ENCODE measurements around the gene DAGLB.
"Not testable (repeated sequence)": the region's sequence is repeated elsewhere in the genome, so short reads cannot be mapped to it uniquely, and the experiment has no call there.

The DAGLB gene, protein sequence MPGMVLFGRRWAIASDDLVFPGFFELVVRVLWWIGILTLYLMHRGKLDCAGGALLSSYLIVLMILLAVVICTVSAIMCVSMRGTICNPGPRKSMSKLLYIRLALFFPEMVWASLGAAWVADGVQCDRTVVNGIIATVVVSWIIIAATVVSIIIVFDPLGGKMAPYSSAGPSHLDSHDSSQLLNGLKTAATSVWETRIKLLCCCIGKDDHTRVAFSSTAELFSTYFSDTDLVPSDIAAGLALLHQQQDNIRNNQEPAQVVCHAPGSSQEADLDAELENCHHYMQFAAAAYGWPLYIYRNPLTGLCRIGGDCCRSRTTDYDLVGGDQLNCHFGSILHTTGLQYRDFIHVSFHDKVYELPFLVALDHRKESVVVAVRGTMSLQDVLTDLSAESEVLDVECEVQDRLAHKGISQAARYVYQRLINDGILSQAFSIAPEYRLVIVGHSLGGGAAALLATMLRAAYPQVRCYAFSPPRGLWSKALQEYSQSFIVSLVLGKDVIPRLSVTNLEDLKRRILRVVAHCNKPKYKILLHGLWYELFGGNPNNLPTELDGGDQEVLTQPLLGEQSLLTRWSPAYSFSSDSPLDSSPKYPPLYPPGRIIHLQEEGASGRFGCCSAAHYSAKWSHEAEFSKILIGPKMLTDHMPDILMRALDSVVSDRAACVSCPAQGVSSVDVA

DNA sequence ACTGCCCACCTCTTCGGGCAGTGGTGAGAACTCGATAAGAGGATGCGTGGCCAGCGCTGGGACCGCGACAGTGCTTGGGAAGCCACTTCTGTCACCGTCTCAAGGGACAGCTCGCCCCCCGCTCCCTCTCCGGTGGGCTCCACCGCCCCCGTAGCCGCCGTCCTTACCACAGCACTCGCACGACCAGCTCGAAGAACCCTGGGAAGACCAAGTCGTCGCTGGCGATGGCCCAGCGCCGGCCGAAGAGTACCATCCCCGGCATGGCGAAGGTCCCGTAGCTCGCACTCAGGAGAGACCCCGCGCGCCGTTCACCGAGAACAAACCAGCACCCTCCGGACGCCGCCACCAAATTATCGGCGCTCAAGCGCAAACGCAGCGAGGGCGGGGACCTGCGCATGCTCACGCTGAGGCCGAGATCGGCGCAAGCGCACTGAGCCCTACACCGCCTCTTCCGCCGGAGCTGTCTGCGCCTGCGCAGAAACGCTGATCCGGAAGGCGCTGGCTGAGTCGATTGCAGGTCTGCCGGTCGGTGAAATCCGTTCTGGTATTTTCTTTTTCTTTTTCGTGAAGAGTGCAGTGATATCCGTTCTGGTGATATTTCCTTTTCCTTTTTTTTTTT is at the start of gene DAGLB:
Gene DAGLB (minus strand): TSS at position 374 of the 619 bp plus-strand sequence. CDS start 112 bp downstream, at position 262.
- DNase-seq = peak; percentile 79

DNA sequence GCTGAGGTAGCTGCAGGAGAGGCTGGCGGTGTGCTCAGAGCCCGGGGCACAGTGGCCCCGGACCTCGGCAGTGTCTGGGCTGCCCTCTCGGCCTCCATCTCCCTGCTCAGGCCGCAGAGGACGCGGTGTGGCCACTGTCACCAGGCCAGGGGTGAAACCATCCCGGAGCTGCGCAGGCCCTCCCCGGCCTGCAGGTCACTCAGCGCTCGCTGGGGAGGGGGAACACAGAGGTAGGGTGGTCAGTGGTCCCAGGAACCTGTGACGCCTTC is 49.8 kb upstream of the DAGLB start:
- no peak for DNase-seq

DNA sequence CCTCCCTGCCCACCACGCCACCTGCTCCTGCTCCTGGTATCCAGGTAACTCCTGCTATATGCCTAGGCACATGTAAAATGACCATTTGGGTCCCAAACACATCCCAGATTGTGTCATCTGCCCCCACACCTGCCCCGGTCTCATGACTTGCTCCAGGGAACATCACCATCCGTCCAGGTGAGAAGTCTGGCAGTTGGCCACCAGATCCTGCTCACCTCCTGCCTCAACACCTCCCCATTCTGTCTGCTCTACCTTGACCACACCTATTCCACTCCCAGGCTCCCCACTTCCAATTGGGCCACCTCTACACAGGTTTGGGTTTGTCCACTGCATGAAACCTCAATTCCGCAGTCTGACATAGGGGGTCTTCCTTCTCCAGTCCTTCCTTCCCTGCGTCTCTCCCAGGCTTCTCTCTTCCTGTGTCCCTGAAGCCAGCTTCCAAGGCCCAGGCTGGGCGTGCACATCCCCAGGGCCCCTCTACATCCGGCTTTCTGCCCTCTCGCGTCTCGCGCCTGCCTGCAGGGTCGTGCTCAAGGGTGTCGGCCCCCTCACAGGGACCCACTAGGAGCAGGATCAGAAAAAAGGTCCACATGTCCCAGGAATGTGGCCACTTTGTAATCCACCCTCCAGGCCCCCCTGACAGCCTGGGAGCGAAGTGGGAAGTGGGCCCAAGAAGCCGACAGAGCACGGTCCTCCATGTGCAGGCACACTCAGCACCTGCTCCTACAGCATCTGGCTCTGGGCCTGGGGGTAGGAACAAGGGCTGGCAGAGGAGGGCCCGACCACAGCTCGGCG is 49.3 kb upstream of the DAGLB start:
- DNase-seq = no peak

DNA sequence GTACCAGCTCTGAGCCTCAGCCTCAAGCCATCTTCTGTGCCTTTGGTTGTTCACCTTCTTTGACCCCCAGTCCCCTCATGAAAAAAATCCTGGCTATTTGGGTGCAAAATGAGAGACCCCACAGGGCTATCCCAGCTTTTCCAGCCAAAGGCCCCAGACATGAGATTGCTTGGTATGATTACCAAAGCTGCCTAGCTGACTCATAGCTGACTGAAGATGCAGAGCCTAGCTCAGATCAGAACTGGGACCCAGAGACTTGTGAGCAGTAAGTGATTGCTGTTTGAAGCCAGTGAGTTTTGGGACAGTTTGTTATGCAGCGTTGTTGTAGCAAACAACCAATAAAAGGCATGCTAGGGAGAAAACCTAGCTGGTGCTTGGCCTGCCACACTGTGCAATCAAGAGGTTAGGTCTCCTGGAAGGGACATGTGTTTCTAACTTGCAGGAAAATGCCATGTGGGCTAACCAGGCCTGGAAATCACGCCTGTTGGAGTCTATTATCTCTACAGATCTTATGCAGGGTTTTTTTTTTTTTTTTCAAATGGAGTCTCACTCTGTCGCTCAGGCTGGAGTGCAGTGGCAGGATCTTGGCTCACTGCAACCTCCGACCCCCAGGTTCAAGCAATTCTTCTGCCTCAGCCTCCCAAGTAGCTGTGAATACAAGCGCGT is 48.0 kb upstream of the DAGLB start:
- no peak for DNase-seq

DNA sequence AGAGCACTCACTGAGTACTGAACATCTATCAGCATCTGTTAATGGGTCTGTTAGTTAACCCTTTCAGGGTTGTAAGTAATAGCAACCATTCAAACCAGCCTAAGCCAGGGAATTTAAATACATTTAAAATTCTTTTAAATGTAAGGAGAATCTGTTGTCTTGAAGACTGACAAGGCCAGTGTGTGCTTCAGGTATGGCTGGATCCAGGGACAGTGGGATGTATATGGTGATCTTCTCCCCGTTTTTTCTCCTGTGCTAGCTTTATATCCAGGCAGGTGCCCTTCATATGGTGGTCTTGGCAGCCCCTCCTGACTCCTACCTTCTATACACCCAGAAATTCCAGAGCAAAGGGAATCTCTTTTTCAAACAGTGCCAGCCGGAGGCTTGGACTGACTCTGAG is 46.6 kb upstream of the DAGLB start:
- no peak for DNase-seq

DNA sequence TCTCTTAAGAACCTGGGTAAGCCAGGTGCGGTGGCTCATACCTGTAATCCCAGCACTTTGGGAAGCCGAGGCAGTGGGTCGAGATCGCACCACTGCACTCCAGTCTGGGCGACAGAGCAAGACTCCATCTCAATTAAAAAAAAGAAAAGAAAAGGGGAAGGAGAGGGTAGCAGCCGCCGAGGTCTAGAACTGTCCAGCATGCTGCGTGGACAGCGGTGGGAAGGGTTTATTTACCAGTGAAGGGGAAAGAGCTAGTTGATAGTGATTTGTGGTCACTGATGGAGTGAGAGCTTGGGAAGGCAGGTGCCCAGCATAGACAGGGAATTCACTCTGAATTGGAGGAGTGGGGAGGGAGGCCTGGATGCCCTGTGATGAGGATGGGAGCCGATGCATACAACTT is 43.4 kb upstream of the DAGLB start:
- no peak for DNase-seq

DNA sequence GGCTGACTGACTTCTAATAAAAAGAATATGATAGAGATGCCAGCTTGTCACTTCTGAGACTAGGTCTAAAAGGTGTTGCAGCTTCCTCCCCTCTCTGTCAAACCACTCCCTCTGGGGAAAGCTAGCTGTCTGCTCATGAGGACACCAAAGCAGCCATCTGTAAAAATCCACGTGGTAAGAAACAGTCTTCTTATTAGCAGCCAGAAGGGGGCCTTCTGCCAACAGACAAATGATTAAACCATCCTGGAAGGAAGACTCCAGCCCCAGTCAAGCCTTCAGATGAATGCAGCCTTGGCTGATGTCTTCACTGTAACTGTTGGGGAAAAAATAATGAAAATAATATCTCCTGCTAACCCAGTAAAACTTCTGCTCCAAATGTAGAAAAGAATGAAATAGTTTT is 41.9 kb upstream of the DAGLB start:
- DNase-seq = no peak

DNA sequence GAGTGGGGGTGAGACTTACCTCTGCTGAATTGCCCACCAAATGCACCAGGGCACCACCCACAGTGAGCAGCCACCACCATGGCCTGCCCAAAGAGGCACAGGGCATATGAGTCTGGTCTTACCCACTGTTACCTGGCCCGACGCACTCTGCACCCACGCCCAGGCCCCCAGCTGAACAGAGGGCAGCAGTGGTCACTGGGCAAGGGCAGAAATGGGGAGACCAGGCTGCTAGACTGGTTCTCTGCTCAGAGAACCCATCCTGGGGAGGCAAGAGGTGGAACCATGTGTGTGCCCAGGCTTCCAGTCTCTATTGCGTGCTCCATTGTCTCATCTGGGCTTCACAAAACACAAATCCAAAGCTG is 39.4 kb upstream of the DAGLB start:
- no peak for DNase-seq

DNA sequence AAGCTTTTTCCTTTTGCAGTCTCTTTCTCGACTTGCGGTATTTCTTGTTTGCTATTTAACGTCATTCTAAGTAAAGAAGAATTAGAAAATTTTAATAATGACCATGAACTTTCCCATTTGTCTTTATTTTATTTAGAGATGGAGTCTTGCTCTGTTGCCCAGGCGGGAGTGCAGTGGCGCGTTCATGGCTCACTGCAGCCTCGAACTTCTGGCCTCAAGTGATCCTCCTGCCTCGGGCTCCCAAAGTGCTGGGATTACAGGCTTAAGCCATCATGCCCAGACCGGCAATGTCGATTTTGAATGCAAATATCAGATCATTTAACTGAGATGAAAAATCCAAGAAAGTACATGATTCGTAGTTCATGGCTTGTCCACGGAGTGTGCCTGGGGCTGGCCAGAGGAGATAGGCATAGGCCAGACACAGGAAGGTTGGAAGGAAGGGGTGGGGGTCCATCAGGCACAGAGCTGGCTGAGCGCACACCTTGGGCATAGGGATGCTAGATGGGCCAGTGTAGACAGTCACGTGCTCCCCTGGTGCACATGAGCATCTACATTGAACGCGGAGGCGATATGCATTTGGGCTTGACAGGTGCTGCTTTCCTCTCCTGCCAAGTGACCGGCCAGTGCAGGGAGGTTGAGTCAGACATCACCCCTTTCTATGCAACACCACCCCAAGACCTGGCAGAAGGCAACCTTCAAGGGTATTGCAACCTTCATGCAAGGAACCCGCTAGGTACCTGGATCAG is 38.9 kb upstream of the DAGLB start:
- no peak for DNase-seq

DNA sequence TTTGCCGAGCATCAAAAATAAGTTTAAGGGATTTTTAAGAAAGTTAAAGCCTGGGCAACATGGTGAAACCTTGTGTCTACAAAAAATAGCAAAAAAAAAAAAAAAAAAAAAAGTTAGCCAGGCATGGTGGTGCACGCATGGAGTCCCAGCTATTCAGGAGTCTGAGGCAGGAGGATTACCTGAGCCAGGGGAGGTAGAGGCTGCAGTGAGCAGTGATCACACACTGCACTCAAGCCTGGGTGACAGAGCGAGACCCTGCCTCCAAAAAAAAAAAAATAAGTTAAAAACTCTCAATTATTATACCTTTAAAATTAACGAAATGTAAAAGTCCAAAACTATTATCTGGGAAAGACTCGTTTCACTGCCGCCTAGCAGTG is 35.0 kb upstream of the DAGLB start:
- DNase-seq = no peak

DNA sequence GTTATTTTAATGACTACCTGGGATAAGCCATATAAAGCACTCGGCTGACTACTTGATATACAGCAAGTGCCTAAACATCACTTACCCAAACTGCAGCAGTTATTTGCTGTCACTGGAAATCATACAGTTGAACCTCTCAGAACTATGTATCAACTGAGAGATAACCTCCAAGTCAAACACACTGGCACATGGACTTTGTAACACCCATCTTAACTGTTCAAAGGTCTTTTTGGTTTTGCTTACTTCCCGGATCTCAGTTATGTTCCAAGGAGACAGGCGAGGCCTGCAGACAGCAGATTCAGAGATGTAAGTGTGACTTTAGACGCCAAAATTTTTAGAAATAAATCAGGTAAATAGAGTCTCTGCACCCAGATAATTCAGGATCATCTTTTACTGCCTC is 34.6 kb upstream of the DAGLB start:
- DNase-seq = no peak

DNA sequence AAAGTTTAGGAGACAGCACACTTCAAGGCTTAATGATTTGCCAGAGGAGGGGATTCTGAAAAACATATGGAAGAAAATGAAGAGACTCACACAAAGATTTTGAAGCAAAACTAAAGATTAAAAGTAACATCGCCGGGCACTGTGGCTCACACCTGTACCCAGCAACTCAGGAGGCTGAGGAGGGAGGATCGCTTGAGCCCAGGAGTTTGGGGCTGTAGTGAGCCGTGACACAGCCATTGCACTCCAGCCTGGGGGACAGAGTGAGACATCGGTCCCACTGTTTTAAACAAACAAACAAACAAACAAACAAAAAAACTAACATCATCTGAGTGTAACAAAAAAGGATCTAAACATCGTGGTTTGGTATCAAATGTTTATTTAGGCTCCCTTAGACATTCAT is 33.7 kb upstream of the DAGLB start:
- no peak for DNase-seq

DNA sequence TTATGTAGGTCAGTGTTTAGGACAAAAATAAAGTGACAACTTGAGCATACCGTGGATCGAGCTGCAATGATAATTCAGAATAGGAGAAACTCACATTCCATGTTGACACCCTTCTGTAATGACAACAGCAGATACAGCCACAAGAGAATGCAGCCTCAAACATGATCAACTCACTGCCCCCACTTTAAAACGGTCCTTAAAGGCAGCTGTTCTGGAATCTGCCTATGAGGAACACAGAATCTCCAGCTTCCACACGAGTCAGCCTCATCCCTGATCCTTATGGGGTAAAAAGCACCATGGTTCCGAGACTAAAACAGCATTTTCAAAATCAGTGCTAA is 32.5 kb upstream of the DAGLB start:
- no peak for DNase-seq

DNA sequence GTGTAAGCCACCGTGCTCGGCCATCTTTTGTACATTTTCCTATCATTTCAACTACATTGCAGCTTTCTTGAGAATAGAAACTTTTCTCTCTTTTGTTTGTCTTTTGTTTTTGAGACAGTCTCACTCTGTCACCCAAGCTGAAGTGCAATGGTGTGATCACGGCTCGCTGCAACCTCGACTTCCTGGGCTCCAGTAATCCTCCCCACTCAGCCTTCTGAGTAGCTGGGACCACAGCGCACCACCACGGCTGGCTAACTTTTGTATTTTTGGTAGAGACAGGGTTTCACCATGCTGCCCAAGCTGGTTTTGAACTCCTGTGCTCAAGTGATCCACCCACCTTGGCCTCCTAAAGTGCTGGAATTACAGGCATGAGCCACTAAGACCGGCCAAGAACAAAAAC is 31.3 kb upstream of the DAGLB start:
- DNase-seq = no peak

DNA sequence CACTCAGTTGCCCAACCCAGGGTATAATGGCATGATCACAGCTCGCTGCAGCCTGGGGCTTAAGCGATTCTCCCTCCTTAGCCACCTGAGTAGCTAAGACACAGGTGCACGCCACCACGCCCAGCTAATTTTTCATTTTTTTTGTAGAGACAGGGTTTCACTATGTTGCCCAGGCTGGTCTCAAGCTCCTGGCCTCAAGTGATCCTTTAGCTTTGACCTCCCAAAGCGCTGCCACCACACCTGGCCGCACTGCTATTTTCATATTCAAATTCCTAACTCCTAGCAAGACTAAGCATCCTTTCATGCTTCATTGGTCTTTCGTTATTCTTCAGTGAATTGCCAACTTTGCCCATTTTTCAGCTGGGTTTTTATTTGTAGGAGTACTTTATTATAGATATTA is 30.4 kb upstream of the DAGLB start:
- no peak for DNase-seq

DNA sequence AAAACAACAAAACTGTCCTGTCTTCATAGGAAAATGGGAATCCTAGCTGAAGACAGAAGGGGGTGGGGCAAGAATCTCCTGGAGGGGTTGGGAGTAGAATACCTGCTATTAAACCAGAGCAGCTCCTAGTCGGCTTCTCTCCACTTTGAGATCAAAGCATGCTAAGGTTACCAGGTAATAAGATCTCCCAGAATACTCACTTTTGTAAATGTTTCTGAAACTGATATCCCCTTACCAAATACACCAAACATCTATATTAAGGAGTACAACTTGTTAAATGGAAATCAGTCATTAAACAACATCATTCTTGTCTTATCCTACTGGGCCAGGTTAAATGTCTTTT is 29.5 kb upstream of the DAGLB start:
- no peak for DNase-seq

DNA sequence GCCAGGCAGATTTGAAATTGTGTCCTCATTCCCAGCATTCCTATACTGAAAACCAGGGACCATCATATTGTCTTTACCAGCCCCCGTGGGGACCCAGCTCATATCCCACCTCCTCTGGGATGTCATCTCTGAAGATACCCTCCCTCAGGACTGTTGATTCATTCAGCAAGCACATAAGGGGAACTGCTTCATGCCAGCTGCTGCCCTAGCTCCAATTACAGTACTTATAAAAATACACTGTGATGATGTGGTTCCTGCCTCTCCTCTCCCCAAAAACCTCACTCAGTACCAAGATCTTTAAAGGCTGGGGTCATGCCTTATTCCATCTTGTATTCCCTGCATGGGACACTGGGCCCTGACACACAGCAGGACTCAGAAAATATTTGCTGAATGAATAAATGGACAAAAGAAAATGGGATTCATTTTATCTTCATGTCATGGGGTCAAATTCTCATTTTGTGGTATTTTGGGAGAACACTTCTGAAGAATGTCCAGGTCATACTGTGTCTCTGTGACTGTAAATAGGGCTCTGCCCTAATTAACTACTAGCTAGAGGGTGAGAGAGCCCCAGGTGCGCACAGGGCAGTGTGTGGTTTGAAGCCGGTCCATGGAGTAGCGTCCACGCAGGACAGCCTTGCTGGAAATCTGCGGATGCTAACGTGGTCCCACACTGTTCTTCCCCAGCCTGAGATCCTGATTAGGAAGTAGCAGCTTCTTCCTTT is 29.0 kb upstream of the DAGLB start:
- no peak for DNase-seq

DNA sequence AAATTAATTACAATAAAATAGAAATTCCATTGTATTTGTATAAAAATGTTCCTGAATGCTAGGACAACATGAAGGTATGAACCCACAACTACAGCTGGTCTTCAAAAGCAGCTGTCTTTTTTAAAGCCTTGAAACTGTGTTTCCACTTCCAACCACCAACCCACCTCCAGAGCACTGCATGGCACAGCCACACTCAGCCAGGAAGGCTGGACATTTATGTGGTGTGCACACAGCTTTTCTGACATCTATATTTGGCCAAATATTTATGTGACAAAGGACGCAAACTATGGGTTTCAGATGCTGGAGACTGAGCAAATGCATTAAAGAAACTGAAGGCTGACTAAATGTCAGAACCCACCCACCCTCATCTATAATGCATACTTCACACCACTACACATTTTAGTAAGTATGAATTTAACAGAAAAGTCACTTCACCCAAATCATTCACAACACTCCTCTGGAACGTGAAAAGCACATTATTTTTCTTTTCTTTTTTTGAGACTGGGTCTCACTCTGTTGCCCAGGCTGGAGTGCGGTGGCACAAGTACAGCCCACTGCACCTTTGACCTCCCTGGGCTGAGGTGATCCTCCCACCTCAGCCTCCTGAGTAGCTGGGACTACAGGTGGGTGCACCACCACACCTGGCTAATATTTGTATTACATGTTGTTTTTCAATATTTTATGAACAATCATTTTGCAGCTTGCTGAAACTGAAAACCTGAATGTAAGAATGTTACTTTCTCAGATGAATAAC is 27.9 kb upstream of the DAGLB start:
- no peak for DNase-seq

DNA sequence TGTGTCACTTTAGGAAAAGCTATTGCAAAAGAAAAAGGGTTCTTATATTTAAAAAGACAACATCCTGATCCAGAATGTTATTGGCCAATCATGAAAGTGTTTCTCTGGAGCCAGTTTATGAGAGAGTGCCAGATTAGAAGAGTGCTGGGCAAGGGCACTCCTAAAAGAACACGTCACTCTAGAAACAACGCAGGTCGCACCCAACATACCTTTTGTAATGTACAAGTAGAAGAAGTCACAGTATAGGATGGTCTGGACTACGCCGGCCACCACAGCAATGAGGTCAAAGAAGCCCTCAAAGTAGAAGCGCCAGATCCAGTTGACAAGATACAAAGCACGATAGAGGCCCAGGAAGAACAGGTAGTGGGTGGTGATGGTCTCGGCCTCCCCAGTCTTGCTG is 18.1 kb upstream of the DAGLB start:
- DNase-seq = no peak

DNA sequence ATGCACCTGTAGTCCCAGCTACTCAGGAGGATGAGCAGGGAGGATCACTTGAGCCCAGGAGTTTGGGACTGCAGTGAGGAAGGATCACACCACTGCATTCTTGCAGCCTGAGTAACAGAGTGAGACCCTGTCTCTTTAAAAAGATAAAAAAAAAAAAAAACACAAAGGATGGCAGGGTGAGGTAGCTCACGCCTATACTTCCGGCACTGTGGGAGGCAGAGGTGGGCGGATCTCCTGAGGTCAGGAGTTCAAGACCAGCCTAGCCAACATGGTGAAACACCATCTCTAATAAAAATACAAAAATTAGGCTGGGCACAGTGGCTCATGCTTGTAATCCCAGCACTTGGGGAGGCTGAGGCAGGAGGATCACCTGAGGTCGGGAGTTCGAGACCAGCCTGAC is 15.9 kb upstream of the DAGLB start:
- not testable (repeated sequence) for DNase-seq

DNA sequence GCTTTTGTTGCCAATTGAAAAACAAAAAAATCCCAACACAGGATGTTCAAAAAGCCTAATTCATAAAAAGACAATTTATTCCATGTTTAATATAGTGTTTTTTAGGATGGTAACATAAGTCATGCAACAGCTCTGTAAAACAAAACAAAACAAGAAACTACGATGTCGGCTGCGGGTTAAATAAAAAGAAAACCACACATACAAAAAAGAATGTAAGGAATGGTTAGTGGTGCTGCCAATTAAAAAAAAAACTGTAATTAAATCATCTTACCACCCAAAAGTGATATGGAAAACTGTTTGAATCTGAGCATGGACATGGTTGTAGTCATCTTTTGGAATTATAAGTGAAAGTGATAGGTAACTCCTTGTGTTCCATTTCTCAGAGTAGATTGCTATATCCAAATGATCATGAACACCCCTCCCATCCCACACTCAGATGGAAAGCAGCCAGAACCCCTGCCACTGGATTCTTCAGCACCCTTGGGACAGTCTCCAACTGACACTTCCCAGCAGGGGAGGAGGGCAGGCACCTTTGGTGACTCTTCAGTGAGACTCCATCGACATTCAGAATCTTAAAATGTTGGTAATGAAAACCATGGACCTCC is 14.3 kb upstream of the DAGLB start:
- no peak for DNase-seq
